Measurements from ENCODE around the gene ATG2A.
A peak's percentile ranks its signal among the peaks of the same experiment; 100 is the strongest.

ATG2A gene

DNA sequence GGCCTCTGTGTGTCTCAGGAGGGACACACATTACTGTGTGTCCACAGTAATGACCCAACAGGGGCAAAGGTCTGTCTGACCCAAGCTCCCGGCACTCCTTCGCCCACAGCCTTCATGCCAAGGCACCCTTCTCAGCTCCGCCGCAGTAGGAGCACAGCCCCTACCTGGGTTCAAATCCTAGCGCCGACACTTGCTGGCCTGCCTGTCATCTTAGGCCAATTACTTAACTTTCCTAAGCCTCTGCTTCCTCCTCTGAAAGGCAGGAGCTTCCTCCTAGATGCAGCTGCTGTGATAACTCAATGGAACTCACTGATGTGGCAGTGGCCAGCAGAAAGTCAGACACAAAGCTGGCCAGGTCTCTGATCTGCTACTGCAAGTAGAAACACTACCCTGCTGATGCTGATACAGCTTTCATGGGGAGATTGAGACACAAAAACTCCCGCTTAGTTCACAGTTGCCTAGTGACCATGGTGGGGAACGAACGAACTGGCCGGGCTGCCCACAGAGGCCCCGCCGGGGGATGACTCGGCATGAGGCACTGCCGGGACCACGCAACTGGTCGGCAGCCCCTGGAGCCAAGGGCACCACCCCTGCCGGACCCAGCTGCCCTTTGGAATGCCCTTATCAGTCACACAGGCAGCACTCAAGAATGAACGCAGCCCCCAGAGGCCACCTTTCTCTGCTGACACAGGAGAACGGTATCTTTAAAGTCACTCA, 46.7 kb downstream of the ATG2A start:
- DNase-seq (ENCODE audit: low read depth in 2 of 2): no peak

DNA sequence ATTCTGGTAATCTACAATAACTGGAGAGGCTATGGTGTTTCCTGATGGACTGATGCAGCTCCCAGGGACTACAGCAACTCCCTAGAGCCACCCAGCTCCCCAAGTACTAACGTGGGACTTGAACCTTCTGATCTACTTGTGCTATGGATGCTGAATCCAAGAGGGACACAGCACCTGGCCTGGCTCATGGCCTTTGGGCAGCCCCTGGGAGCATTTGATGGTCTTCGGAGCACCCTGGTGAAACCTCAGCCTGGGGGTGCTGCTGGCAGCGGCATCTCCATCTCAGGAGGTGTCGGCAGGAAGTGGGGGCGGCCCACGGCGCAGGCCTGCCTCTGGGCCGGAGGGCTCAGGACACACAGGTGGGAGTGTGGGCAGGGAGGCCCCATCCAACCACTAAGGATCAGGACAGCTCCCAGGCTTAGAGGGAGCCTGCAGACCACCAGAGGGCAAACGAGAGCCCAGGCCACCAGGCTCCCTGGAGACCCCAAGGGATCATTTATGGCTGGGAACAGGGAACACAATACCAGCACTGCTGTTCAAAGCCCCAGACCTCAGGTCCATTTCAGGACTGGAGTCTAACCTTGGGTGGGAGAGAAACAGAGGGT, 47.3 kb downstream of the ATG2A start:
- DNase-seq (ENCODE audit: low read depth in 2 of 2): no peak

DNA sequence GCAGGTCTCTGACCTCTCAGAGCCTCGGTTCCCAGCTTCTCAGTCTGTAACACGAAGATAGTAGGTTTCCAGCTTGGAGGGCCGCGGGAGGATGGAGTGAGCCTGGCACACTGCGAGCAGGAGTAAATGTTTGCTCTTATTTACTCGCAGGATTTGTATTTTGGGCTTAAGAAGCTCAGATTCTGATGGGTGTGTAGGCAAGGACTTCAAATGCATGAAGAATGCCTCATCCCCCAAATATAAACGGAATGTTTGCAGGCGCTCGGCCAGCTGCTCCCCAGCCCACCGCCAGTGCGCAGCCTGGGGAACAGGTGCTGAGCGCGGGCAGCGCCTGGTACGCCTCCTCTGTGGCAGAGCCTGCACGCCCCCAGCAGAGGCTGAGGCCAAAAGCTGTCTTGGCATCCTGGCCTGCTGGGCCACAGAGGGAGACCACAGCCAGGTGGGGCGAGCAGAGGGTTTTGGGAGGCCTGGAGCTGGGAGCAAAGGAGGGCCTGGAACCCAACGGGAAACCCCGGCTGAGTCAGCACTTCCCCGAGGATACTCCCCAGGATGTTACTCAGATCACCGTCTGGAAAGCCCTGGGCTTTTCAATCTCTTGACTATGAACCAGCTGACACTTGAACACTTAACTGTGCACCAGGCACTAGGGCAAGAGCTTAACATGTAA, 48.0 kb downstream of the ATG2A start:
- DNase-seq (ENCODE audit: low read depth in 2 of 2): no peak

DNA sequence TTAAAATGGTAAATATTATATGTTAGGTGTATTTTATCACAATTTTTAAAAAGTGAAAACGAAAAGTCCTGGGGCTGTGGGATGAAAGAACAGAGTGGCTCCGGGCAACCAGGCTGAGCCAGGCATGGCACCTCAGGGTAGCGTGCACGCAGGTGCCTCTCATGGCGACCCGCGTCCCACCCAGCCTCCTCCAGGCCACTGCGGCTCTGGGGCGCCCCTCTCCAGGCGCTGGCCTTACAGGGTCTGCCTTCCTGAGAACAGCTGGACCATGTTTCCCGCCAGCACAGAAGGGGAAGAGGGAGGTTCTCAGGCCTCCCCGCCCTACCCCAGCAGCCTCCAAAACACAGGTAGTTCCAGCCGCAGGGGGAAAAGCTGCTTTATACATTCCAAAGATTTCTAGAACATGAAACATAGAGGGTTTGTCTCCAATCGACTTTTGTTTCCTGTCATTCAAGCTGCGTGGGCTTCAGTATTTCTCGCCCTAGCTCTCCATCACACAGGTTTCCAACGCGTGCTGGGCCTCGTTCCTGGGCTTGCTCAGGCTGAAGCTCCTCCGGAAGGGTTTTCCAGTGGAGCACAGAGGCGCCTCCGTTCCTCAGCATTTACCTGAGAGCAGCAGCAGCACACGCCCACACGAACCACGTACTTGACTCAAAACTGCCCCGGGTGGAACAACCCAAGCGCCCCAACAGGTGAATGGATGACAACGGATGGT, 49.1 kb downstream of the ATG2A start:
- no peak for DNase-seq (ENCODE audit: low read depth in 2 of 2)

DNA sequence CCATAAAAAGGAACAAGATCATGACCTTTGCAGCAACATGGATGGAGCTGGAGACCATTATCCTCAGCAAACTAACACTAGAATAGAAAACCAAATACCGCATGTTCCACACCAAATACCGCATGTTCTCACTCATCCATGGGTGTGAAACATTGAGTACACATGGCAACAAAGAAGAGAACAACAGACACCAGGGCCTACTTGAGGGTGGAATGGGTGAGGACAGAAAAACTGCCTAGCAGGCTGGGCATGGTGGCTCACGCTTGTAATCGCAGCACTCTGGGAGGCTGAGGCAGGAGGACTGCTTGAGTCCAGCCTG, 50.9 kb downstream of the ATG2A start:
- no peak for DNase-seq (ENCODE audit: low read depth in 2 of 2)

DNA sequence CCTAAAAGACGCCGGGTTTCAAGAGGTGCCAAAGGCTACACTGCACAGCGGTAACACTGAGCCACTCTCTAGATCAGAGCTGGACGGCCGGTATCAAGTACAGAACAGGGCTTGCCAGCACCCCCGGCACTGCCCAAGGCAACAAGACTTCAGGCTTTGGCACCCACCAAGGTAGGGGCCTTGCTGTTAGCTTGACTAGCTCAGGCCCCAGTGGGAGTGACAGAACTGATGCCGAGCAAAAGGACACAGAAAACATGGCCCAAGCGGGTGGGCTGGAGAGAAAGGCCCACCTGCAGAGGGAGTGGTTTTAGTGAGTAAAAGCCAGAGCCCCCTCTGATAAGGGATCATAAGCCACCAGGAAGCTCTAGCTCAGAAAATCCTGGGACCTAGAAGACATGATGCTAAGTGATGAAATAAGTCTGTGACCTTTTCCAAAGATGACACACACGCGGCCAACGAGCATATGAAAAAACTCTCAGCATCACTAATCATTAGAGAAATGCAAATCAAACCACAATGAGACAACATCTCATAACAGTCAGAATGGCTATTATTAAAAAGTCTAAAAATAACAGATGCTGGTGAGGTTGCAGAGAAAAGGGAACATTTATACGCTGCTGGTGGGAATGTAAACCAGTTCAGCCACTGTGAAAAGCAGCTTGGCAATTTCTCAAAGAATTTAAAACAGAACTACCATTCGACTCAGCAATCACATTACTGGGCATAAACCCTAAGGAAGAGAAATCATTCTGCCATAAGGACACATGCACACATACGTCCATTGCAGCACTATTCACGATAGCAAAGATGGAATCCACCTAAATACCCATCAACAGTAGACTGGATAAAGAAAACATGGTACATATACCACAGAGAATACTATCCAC, 51.5 kb downstream of the ATG2A start:
- DNase-seq (ENCODE audit: low read depth in 2 of 2): no peak

DNA sequence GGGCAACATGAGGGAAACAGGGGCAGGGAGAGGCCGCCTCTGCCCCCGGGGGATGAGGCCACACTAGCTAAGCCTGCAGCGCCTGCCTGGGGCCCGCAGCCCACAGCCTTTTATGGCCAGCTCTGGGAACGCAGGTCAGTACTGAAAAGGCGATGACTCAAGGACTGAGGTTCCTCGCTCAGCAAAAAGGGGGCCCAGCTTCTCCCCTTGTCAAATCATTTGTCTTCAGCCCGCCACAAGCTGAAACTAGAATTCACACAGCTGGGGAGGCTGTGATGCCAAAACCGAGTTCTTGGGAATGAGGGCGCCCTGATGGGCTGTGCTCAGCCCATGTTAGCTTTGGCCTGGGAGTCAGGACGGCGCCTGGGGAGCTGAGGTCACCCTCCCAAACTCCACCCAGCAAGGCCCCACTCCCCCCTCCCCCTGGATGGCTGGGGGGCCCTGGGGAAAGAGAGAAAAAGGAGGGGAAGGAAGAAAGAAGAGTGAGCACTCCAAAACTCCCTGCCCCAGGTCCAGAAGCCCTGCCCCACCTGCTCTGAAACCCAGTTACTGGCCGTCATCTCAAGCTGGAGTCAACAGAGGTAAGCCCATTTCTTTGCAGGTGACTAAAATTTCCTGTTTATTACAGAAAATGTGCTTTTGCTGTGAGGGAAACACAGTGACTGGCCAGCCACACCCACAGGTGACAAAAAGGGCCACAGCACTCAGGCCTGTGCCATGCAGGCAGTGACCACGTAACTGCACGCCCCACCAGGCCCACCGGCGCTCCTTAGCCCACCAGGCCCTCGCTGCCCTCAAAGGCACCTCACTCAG, 52.3 kb downstream of the ATG2A start:
- peak; percentile 78 to 81 for DNase-seq (ENCODE audit: low read depth in 2 of 2)

DNA sequence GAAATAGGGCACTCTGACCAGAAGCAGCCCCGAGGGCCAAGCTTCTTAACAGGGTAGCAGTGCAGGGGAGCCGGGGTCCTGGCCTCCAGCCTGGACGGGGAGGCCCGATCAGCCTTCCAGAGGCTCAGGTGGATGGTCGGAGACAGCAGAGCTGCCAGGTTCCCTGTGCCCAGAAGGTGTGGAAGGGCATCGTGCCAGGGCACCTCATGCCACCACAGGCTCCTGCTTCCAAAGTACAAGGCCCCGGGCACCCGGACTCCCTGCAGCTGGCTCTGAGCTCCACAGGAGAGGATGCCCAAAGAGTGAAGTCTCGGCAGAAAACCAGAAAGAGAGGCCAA, 52.9 kb downstream of the ATG2A start:
- DNase-seq (ENCODE audit: low read depth in 2 of 2): no peak

DNA sequence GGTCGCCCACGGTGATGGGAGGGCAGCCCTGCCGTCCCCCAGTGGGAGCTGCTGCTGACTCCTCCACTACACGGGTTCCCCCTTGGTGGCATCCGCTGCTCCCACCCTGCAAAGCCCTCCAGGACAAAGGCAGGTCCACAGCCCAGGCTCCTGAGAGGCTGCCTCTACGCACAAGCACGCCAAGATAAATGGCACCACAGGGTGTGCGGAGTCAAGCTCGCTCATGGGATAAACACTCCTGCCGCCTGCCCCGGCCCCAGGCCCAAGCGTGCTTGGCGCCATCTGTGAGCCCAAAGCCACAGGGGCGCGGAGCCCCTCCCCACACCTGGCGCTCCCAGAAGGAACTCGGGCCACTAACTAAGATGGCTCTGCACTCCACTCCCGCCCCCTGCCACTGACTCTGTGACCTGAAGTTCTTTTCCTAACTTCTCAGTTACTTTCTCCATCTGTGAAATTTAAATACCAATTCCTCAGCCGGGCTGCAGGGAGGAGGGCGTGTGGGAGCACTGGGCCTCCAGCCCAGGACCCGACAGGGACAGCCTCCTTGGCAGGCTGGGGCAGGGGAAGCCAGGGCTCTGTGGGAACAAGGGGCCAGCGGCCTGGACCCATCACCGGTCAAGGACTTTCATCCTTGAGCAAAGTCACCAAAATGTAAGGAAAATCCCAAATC, 53.5 kb downstream of the ATG2A start:
- no peak for DNase-seq (ENCODE audit: low read depth in 2 of 2)

DNA sequence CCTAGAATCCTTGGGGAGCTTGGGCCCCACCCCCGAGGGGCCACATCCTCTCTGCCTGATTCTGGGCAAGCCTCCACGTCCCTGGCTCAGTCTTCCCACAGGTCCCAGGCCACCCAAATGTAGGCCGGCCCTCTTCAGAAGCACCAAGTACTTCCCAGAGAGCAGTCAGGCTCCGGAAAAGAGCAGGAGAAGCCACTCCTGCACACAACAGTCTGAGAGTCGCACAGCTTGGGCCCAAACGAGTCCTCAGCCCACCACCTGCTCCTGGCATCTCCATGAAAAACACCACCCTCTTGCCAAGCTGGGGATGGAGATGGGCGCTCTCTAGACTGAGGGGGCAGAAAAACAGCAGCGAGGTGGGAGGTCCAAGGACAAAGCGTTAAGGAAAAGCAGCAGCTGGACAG, 54.0 kb downstream of the ATG2A start:
- no peak for DNase-seq (ENCODE audit: low read depth in 2 of 2)

DNA sequence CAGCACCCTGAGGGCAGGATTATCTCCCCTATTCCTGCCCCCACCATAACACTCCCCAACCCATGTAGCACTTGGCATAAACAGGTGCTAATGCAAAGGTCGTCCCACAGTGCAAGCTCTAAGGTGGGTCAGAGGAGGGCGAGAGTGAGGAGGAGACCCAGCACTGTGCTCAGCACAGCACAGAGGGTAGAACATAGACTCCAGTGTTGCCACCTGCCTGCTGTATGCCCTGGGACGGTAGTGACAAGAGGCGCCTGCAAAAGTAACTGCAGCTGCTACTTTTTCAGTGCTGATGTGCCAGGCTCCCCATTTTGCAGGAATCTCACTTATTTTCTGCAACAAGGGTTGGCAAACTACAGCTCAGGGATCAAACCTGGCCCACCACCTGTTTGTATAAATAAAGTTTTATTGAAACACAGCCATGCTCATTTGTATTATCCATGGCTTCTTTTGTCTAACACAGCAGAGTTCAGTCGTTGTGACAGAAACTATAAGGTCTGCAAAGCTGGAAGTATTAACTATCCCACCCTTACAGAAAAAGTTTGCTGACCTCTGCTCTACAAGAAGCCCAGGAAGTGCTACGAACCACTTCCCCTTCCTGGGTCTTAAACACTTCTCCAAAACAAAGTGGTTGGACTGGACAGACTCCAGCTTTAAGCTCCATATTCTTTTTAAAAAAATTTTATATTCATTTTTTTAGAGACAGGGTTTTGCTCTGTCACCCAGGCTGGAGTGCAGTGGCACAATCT, 55.6 kb downstream of the ATG2A start:
- no peak for DNase-seq (ENCODE audit: low read depth in 2 of 2)

DNA sequence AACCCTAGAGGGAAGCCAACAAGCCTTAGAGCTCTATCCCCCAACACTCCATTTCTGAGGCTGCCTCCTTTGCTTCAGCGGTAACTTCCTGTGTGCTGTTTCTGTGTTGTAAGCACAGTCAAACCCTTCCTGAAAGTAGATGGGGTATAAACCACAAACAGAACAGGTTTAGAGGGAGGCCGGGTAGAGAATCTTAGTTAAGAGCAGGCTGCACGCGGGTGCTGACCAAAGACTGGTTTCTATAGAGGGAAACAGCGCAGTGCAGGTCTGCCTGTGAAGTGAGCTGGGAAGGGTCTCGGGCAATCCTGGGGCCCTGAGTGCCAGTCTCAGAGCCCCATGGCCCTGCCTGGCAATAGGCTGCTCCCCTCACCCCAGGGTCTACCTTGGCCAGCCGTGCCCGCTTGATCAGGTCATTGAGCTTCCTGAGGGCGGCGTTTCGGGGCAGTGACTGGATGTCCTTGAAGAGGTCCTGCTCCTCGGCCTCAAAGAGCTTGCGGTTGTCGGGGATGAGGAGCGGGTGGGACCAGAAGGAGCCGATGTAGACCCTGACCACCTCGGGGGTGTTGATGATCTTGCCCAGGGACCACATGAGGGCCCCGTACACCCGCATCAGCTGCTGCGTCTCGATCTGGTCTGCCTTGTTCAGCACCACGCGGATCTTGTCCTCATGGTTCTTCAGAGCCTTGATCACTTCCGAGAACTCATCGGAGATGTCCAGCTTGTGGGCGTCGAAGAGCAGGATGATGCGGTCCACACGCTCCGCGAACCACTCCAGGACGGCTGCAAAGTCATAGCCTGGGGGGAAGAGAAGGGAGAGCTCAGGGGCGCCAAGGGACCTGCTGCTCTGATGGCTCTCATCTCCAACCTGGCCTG, 57.2 kb downstream of the ATG2A start:
- peak; percentile 65 to 68 for DNase-seq (ENCODE audit: low read depth in 2 of 2)

DNA sequence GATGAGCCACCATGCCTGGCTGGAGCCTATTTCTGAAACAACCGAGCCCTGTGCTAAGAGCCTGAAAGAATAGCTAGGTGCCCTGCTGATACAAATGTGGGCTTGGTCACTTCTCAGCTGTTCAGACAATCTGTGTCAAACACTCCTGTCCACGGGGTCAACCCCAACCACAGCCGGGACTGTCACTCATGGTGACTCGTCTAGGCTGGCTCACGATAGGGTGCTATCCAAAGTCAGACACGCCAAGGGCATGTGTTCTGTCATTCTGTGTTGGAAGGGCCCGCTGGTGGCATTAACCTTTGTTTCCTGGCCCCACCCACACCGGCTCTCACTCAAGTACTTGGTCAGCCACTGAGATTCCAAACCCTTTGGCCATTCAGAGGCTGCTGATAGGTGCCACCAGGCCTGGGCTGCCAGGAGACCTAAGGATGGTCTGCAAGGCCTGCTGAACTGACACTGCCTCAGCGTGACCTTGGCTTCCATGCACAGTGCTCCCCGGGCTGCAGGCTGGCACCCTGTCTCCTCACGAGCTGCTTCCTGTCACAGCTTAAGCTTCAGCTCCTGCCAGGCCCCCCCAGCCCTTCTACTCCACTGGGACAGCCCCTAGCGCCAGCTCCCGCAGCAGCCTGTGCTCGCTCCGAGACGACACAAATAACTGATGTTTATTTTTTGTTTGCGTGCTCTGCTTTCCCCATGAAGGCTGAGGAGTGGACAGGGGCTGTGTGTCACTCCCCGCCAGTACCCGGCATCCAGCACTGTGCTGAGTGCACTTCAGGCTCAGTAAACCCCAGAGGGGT, 58.3 kb downstream of the ATG2A start:
- no peak for DNase-seq (ENCODE audit: low read depth in 2 of 2)

DNA sequence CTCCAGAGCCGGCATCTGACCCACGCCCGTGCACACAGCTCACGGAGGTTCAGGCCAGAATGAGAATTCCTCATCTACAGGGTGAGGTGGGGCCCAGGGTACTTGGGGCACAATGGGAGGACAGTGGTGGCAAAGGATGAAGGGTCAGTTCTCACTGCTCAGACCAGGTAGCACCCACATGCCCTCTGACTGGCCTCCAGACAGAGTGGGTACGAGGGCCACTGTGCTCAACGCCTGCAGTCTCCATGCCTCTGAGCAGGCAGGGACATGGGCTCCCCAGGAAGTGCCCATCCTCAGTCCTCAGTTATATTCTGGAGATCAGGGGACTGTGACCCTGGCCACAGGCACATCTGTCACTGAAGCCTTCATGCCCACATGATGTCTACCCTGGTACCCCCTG, 59.5 kb downstream of the ATG2A start:
- no peak for DNase-seq (ENCODE audit: low read depth in 2 of 2)

DNA sequence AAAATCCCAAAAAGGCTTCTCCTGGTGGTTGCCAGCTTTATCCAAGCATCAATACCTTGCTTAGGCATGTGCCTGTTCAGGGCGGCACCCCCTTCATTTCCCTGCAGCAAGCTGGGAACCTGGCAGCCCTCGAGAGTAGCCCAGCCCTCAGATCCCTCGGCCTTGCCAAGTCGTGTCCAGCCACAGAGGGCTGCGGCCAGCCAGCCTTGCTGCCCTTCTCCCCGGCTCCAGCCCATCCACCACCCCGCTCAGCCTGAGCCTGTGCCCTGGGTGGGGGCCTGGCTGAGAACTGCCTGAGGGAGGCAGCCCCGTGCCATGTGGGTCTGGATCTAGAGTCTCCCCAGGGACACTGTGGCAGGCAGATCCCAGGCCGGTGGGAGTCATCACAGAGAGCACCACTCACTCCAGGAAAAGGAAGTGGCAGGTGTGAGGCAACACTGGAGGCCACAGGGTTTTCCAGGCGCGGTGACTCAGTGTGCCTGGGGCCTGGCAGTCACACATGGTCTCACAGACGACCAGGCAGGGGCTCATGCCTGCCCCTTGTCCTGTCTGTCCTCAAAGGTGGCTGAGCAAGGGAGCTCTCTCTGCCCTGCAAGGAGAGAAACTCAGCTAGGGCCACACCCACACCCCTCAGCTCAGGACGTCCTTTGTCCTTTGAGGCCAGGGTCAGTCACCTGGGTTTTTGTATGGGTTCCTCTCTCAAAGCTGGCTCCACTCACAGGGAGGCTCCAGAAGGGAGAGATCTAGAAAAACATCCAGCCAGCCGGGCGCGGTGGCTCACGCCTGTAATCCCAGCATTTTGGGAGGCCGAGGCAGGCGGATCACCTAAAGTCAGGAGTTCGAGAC, 60.4 kb downstream of the ATG2A start:
- peak; percentile 72 to 78 for DNase-seq (ENCODE audit: low read depth in 2 of 2)

DNA sequence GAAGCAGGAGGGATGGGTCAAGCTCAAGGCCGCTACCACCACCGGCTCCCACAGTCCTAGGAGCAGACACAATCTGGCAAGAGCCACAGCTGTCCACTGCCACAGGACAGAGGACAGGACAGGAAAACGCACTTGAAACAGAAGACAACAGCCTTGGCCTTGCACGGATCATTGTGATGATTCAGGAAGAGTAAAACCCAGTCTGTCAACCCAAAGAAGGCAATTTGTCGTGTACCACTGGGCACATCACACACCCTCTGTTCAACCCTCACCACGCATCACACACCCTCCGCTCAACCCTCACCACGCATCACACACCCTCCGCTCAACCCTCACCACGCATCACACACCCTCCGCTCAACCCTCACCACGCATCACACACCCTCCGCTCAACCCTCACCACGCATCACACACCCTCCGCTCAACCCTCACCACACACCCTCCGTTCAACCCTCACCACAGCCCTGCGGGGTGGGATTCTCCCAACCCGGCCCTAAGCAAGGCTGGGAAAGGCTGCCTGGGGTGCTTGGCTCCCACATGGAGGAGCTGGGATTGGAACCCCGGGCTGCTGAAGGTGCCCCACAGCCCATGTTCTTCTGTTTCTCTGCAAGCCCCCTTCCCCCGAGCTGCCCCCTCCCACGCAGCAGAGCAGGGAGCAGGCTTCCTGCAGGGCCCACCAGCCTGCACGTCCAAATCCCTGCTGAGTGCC, 61.3 kb downstream of the ATG2A start:
- no peak for DNase-seq (ENCODE audit: low read depth in 2 of 2)

Data from stimulated activated CD8-positive, alpha-beta memory T cell treated with anti-CD3 and anti-CD28 coated beads, Interleukin-15, amount 100 ng/mL, for 48 hours (primary cell).